Astrocyte of the spinal cord (primary cell): ENCODE data around the gene IKZF4.
"Not testable (repeated sequence)": the region's sequence is repeated elsewhere in the genome, so short reads cannot be mapped to it uniquely, and the experiment has no call there.

Experiments used
- DNase-seq: peaks from one replicate; pipeline ENCODE4 v3.0.0; 2011; ENCODE audit warnings: low read depth, low spot score
- H3K4me3 ChIP-seq: 2 replicates; pipeline ENCODE4 v1.5.1; 2011; ENCODE audit warnings: low read depth, mild to moderate bottlenecking, low read length, moderate library complexity
- CTCF ChIP-seq: IDR thresholded peaks from 2 replicates; pipeline ENCODE4 v1.5.1; 2012; ENCODE audit warnings: low read depth, mild to moderate bottlenecking, low read length, inconsistent platforms
- in situ Hi-C: cut with HindIII; loops from 2 replicates; pipeline ENCODE4 v1.10.0; 2017; ENCODE audit warnings: low sequenced_read_pairs

The IKZF4 gene

GRCh38 chr12:56040151-56040550 is 19.3 kb downstream of the IKZF4 start:
- in situ Hi-C loops, result no loop called here
- no peak for DNase-seq
- no peak for TF ChIP-seq CTCF
- H3K4me3 ChIP-seq, result no peak overlapping the region

- no peak for DNase-seq
- TF ChIP-seq CTCF, result no peak
- in situ Hi-C loops, result no loop called here
- H3K4me3 ChIP-seq, result peak overlapping the region; percentile 99
Observed at GRCh38 chr12:56040963-56041551, 20.2 kb downstream of the IKZF4 start.

- peak within 1 kb of the TSS; percentile 99 for H3K4me3 ChIP-seq
- TF ChIP-seq CTCF, result peak; percentile 57
- in situ Hi-C loops, result no loop called here
Observed at GRCh38 chr12:56041552-56042429, 20.9 kb downstream of the IKZF4 start, which contains the start of gene RPS26. Gene RPS26 (plus strand): TSS chr12:56041918. CDS start chr12:56042167, 249 bp downstream.

GRCh38 chr12:56042430-56042813 is 21.6 kb downstream of the IKZF4 start:
- H3K4me3 ChIP-seq, result peak overlapping the region; percentile 99
- DNase-seq, in situ Hi-C loops: not testable (repeated sequence)

More at GRCh38 chr12:56041552-56042429, 20.9 kb downstream of the IKZF4 start, which contains the start of gene RPS26:
- peak; percentile 100 for DNase-seq

GRCh38 chr12:56042843-56043242 is 22.0 kb downstream of the IKZF4 start:
- no peak for DNase-seq
- peak overlapping the region; percentile 99 for H3K4me3 ChIP-seq
- in situ Hi-C loops, result no loop called here
- TF ChIP-seq CTCF, result no peak

- H3K4me3 ChIP-seq, result no peak overlapping the region
- no peak for TF ChIP-seq CTCF
- no peak for DNase-seq
- in situ Hi-C loops, result no loop called here
Observed at GRCh38 chr12:56046027-56046780, 25.4 kb downstream of the IKZF4 start.
